ENCODE data around the gene ZNF722. TPM values are rescaled to one million over a fixed set of nuclear protein-coding genes. Genes with fewer than 3 reads are reported as not detected.

Gene ZNF722
- total RNA-seq, 1 donor from 2014 or later: not detected

DNA sequence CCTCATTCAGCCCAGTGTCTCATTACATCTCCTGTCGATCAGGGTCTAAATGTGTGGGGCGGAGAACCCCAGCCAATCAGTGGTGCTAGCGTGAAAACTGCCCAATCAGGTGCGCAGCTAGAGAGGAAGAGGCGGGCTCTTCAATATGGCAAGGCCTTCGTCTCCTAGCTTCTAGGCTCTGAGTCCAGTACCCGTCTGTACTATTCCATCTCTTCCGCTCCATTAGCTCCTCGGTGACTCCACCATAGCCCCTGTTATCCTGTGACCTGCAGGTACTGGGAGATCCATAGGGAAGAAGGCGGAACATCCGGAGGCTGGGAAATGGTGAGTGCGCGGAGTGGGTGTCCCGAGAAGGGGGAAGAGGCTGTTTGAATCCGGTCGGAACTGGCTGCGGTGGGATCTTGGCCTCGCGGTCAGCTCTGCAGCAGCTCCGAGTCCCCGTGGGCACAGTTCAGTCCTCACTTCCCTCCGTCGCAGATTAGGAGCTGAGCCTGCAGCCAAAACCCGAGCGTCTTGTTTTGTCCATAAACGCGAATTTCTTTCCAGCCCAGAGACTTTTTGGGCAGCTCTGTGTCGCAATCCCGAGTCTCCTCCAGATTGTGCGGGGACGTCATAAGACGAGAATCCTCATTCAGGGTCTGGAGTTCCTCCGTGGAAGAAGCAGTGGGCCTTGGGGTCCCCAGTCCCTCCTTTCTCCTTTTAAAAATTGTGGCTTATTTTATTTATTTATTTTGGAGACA lies 46.8 kb downstream of the ZNF722 start, which contains the start of gene ZNF727:
Gene ZNF727, plus strand, starts transcription at position 134 of the 740 bp plus-strand sequence. Its CDS starts 188 bp downstream, at position 322.
- H3K4me3 Mint-ChIP-seq (ENCODE audit: unreplicated experiment): no peak within 1 kb of the TSS
- H3K9me3 Mint-ChIP-seq (ENCODE audit: low read depth): peaks cover 62% of the 10 kb centered on the region
- H3K36me3 Mint-ChIP-seq (ENCODE audit: low read depth): peaks cover 3% of the 10 kb centered on the region
- H3K27ac Mint-ChIP-seq (ENCODE audit: unreplicated experiment): no peak within 1 kb of the TSS
- H3K27me3 Mint-ChIP-seq (ENCODE audit: low read depth): no peaks in the 10 kb centered on the region
- TF ChIP-seq, protein P1, sequence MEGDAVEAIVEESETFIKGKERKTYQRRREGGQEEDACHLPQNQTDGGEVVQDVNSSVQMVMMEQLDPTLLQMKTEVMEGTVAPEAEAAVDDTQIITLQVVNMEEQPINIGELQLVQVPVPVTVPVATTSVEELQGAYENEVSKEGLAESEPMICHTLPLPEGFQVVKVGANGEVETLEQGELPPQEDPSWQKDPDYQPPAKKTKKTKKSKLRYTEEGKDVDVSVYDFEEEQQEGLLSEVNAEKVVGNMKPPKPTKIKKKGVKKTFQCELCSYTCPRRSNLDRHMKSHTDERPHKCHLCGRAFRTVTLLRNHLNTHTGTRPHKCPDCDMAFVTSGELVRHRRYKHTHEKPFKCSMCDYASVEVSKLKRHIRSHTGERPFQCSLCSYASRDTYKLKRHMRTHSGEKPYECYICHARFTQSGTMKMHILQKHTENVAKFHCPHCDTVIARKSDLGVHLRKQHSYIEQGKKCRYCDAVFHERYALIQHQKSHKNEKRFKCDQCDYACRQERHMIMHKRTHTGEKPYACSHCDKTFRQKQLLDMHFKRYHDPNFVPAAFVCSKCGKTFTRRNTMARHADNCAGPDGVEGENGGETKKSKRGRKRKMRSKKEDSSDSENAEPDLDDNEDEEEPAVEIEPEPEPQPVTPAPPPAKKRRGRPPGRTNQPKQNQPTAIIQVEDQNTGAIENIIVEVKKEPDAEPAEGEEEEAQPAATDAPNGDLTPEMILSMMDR (IDR thresholded peaks at IDR 0.05): no peak
- no peaks in the 10 kb centered on the region for H3K4me1 Mint-ChIP-seq (ENCODE audit: low read depth)
- no peak for DNase-seq (ENCODE audit: low spot score)

DNA sequence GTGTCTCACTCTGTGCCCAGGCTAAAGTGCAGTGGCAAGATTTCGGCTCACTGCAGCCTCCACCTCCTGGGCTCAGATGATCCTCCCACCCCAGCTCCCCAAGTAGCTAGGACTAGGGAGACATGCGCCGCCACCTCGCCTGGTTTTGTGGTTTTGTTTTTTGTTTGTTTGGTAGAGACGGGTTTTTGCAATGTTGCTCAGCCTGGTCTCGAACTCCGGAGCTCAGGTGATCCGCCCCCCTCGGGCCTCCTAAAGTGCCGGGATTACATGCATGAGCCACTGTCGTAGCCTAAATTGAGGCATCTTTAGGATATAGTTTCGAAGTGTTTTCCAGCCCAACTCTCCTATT lies 47.4 kb downstream of the ZNF722 start:
- H3K27me3 Mint-ChIP-seq (ENCODE audit: low read depth): no peaks in the 10 kb centered on the region
- H3K9me3 Mint-ChIP-seq (ENCODE audit: low read depth): peaks cover 61% of the 10 kb centered on the region
- no peak overlapping the region for H3K27ac Mint-ChIP-seq (ENCODE audit: unreplicated experiment)
- TF ChIP-seq, protein P1 (IDR thresholded peaks at IDR 0.05): no peak
- DNase-seq (ENCODE audit: low spot score): no peak
- H3K4me1 Mint-ChIP-seq (ENCODE audit: low read depth): no peaks in the 10 kb centered on the region
- peaks cover 3% of the 10 kb centered on the region for H3K36me3 Mint-ChIP-seq (ENCODE audit: low read depth)
- H3K4me3 Mint-ChIP-seq (ENCODE audit: unreplicated experiment): no peak overlapping the region

Other genes with a start within 250 kb of the ZNF722 start
- gene ZNF727, start 46.6 kb downstream of the ZNF722 start, total RNA-seq: not detected in 3 replicates
- not detected in 3 replicates for gene ZNF735, start 208.4 kb downstream of the ZNF722 start, total RNA-seq
- gene ZNF679, start 229.6 kb downstream of the ZNF722 start, total RNA-seq: not detected in 3 replicates